ENCODE results near the gene RWDD1.

RWDD1 gene

DNA sequence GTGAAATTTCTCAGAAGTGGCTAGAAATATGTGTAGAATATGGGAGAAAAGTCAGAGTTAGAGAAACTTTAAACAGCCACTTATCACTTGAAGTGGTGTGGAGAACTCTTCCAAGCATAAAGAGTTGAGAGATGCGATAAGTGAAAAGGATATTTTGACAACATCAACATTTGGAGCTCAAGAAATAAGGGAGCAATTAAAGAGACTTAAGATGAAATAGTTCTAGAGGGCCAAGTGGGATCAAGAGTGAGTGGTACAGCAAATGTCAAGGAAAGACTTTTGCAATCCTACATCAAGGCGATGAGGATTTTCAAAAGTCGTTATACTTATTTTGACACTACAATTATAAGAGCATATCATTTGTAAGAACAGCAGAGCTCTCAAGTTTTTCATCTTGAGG, 54.6 kb downstream of the RWDD1 start:
- TF ChIP-seq, protein P1, sequence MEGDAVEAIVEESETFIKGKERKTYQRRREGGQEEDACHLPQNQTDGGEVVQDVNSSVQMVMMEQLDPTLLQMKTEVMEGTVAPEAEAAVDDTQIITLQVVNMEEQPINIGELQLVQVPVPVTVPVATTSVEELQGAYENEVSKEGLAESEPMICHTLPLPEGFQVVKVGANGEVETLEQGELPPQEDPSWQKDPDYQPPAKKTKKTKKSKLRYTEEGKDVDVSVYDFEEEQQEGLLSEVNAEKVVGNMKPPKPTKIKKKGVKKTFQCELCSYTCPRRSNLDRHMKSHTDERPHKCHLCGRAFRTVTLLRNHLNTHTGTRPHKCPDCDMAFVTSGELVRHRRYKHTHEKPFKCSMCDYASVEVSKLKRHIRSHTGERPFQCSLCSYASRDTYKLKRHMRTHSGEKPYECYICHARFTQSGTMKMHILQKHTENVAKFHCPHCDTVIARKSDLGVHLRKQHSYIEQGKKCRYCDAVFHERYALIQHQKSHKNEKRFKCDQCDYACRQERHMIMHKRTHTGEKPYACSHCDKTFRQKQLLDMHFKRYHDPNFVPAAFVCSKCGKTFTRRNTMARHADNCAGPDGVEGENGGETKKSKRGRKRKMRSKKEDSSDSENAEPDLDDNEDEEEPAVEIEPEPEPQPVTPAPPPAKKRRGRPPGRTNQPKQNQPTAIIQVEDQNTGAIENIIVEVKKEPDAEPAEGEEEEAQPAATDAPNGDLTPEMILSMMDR (conservative IDR thresholded peaks at IDR 0.05; ENCODE audit: low read length), result no peak
- H3K4me3 ChIP-seq (ENCODE audit: low read length), result no peak overlapping the region
- DNase-seq (ENCODE audit: low read depth), result no peak

GRCh38 chr6:116629563-116629981, 58.3 kb downstream of the RWDD1 start:
- no peak overlapping the region for H3K4me3 ChIP-seq (ENCODE audit: low read length)
- TF ChIP-seq, protein P1 (conservative IDR thresholded peaks at IDR 0.05; ENCODE audit: low read length), result no peak
- DNase-seq (ENCODE audit: low read depth), result no peak

- no peak for DNase-seq (ENCODE audit: low read depth)
- no peak overlapping the region for H3K4me3 ChIP-seq (ENCODE audit: low read length)
- TF ChIP-seq, protein P1 (conservative IDR thresholded peaks at IDR 0.05; ENCODE audit: low read length), result no peak
Measured at GRCh38 chr6:116631379-116631990, 60.2 kb downstream of the RWDD1 start.

DNA sequence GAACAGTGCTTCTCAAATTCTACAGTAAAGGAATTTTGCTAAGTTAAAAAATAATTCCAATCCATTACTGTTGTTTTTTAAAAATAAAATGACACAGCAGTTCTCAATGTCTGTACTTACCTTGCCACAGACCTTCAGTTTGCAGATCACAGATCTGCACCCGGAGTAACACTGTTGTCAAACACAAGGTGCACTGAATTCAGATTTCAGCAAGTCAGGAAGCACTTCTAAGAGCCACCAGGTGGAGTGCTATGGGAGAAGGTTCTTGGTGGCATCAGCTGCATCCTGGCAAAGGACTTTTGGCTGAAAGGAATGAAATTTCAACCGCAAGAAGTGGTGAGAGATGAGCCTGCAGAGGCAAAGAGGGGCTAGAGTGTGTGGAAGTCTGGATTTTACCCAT, 62.4 kb downstream of the RWDD1 start:
- TF ChIP-seq, protein P1 (conservative IDR thresholded peaks at IDR 0.05; ENCODE audit: low read length), result no peak; the same call in 1 of the 2 replicates
- DNase-seq (ENCODE audit: low read depth), result no peak
- H3K4me3 ChIP-seq (ENCODE audit: low read length), result no peak overlapping the region

Measured in AG10803 (cell line).